BLaER1 treated with 17β-estradiol and CSF1 and Interleukin-3, amounts not matched to agents 10 nM and 100 nM (cell line): ENCODE measurements around the gene LRCH3.

Source experiments
- H3K27ac ChIP-seq, 11 experiments: shearing (Covaris generic); formaldehyde crosslinking; 2 replicates each; pipeline ENCODE4 v1.8.1; 2022
- H3K27me3 ChIP-seq, 11 experiments: shearing (Covaris generic); formaldehyde crosslinking; 2 replicates each; pipeline ENCODE4 v1.8.1; 2022
- H3K36me3 ChIP-seq, 11 experiments: shearing (Covaris generic); formaldehyde crosslinking; 2 replicates each; pipeline ENCODE4 v1.8.1; 2022
- H3K4me1 ChIP-seq, 10 experiments: shearing (Covaris generic); formaldehyde crosslinking; 2 replicates each; pipeline ENCODE4 v1.8.1; 2022
- H3K4me2 ChIP-seq, 11 experiments: shearing (Covaris generic); formaldehyde crosslinking; 2 replicates each; pipeline ENCODE4 v1.8.1; 2022
- H3K4me3 ChIP-seq, 10 experiments: shearing (Covaris generic); formaldehyde crosslinking; 2 replicates each; pipeline ENCODE4 v1.8.1; 2022
- H3K9ac ChIP-seq, 11 experiments: shearing (Covaris generic); formaldehyde crosslinking; 2 replicates each; pipeline ENCODE4 v1.8.1; 2022
- H3K9me3 ChIP-seq, 11 experiments: shearing (Covaris generic); formaldehyde crosslinking; replicated peaks in 1 of 11; 2 replicates each; pipeline ENCODE4 v1.8.1; 2022
- H4K20me1 ChIP-seq, 11 experiments: shearing (Covaris generic); formaldehyde crosslinking; 2 replicates each; pipeline ENCODE4 v1.8.1; 2022
- Cebpa-rat ChIP-seq, 11 experiments: shearing (Covaris generic); IDR thresholded peaks; 2 replicates each; pipeline ENCODE4 v1.8.1; 2022

LRCH3 gene

DNA sequence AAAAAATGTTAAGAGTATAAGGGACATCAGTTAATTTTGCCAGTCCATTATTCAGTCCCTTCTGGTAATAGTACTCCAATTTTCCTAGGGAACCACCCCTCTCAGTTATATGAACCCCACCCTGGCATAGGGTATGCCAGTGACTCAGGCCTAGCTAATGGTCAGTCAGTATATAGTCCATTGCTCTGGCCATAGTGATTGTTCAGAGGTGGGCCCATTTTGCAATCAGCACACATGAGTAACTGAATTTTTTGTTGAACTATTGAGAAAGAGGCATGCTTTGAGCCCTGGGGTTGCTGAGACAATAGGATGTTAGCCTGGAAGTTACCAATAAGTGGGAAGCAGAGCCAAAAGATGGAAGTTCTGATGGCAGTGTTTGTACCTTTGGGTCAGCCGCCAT lies 4.1 kb downstream of the LRCH3 start:
- Histone ChIP-seq H3K4me1 (peaks cover 30 to 55% (median 41%) of the 10 kb centered on the region in 10 experiments), H3K4me2 (peak overlapping the region in 1 of 11 experiments; percentile 14; a peak in 1 of 22 replicates), H4K20me1 (peaks cover 2 to 73% (median 28%) of the 10 kb centered on the region in 11 experiments; a peak in 16 of 22 replicates), H3K4me3 (no peak overlapping the region), H3K27ac (no peak overlapping the region), H3K36me3 (peaks cover 0 to 9% (median 0%) of the 10 kb centered on the region in 11 experiments; a peak in 2 of 22 replicates), H3K9me3 (no peaks in the 10 kb centered on the region), H3K27me3 (no peaks in the 10 kb centered on the region), H3K9ac (no peak overlapping the region)
- TF ChIP-seq Cebpa-rat (IDR thresholded peaks at IDR 0.05) = no peak

DNA sequence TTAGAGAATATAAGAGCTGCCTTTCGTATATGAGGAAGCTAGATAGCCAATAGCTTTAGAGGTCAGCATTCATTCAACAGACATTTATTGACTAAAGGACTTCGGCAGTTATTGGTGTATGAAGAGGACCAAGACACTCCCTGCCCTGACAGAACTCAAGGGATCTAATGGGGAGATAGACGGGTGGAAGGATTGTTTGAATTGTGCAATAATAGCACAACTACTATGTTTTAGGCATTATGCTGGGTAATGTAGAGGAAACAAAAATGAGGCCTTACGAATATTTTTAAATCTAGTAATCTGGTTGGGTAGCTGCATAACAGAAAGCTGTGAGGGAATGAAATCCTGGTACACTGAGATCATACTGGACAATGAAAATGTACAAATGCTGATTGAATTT lies 5.0 kb downstream of the LRCH3 start:
- no peaks in the 10 kb centered on the region for H3K27me3 ChIP-seq
- peaks cover 26 to 56% (median 38%) of the 10 kb centered on the region in 10 experiments for H3K4me1 ChIP-seq
- no peaks in the 10 kb centered on the region for H3K9me3 ChIP-seq
- H3K4me3 ChIP-seq = no peak overlapping the region
- peaks cover 0 to 10% (median 0%) of the 10 kb centered on the region in 11 experiments; a peak in 2 of 22 replicates for H3K36me3 ChIP-seq
- peak in 1 of 11 experiments; percentile 29; a peak in 1 of 22 replicates for TF ChIP-seq Cebpa-rat (IDR thresholded peaks at IDR 0.05)
- H3K4me2 ChIP-seq = no peak overlapping the region
- H4K20me1 ChIP-seq = peaks cover 4 to 82% (median 29%) of the 10 kb centered on the region in 11 experiments; a peak in 16 of 22 replicates
- H3K9ac ChIP-seq = no peak overlapping the region
- no peak overlapping the region for H3K27ac ChIP-seq

DNA sequence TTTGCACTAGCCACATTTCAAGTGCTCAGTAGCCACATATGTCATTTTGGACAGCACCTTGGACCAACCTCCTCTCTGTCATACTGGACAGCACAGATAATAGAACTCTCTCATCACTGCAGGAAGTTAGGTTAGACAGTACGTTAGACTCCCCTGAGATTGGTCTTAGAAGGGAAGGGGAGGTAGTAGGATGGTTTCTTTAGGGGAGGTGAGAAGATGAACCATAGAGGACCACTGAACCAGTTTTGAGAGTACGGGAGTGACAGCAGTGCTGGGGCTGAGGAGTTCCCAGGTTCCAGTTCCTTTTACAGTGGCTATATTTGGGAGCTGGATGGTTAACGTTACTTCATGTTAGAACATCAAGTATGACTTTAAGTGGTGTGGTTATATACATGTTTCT lies 7.8 kb downstream of the LRCH3 start:
- Histone ChIP-seq H3K36me3 (peaks cover 0 to 10% (median 0%) of the 10 kb centered on the region in 11 experiments; a peak in 3 of 22 replicates), H3K4me2 (peak overlapping the region; percentile 27 to 60 (median 40)), H4K20me1 (peaks cover 24 to 99% (median 51%) of the 10 kb centered on the region in 11 experiments; a peak in 19 of 22 replicates), H3K4me1 (peaks cover 25 to 58% (median 33%) of the 10 kb centered on the region in 10 experiments), H3K4me3 (no peak overlapping the region), H3K9ac (no peak overlapping the region), H3K27me3 (no peaks in the 10 kb centered on the region), H3K9me3 (no peaks in the 10 kb centered on the region), H3K27ac (no peak overlapping the region)
- TF ChIP-seq Cebpa-rat (IDR thresholded peaks at IDR 0.05) = no peak

DNA sequence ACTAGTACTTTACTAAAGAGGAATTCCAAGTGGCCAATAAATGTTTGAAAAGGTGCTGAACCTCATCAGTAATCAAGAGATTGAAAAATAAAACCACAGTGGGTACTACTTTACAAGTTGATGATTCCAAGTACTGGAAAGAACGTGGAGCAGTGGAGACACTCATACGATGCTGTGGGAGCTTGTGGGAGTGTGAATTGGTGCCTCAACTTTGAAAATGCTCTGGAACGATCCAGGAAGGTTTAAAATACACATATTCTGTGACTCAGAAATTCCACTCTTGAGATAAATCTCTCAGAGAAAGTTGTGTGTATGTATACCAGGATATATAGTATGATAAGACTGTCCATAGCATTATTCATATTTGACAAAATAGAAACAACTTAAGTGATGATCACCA lies 9.3 kb downstream of the LRCH3 start:
- Histone ChIP-seq H3K27me3 (no peaks in the 10 kb centered on the region), H3K9me3 (no peaks in the 10 kb centered on the region), H3K9ac (no peak overlapping the region), H3K4me1 (peaks cover 23 to 43% (median 30%) of the 10 kb centered on the region in 10 experiments), H4K20me1 (peaks cover 29 to 99% (median 55%) of the 10 kb centered on the region in 11 experiments; a peak in 19 of 22 replicates), H3K4me2 (no peak overlapping the region), H3K36me3 (peaks cover 0 to 13% (median 0%) of the 10 kb centered on the region in 11 experiments; a peak in 3 of 22 replicates), H3K27ac (no peak overlapping the region), H3K4me3 (no peak overlapping the region)
- no peak for TF ChIP-seq Cebpa-rat (IDR thresholded peaks at IDR 0.05)

DNA sequence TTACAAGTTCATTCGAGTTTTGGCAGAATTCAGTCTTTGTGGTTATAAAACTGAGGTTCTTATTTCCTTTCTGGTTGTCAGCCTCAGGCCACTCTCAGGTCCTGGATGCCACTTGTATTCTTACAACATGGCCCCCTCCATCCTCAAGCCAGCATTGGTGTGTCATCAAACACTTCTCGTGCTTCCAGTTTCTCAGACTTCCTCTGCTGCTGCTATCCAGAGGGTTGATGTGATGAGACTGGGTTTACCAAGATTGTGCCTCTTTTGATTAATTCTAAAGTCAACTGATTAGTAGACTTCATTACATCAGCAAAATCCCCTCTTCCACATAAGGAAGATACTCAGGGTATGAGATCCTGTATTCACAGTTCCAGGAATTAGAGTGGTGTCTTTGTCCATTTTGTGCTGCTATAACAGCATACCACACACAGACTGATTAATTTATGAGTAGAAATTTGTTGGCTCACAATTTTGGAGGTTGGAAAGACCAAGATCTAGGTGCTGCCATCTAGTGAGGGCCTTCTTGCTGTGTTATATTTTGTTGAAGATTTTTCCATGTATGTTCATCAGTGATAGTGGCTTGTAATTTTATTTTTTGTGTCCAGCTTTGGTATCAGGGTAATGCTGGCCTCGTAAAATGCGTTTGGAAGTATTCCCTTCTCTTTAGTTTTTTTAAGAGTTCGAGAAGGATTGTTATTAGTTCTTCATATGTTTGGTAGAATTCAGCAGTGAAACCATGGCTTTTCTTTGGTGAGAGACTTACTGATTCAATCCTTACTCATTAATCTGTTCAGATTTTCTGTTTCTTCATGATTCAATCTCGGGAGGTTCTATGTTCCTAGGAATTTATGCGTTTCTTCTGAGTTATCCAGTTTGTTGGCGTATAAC lies 11.1 kb downstream of the LRCH3 start:
- H3K4me1 ChIP-seq = peaks cover 23 to 42% (median 30%) of the 10 kb centered on the region in 10 experiments
- TF ChIP-seq Cebpa-rat (IDR thresholded peaks at IDR 0.05) = no peak
- peaks cover 29 to 95% (median 54%) of the 10 kb centered on the region in 11 experiments; a peak in 19 of 22 replicates for H4K20me1 ChIP-seq
- H3K36me3 ChIP-seq = peaks cover 0 to 25% (median 7%) of the 10 kb centered on the region in 11 experiments; a peak in 6 of 22 replicates
- no peaks in the 10 kb centered on the region for H3K27me3 ChIP-seq
- peak overlapping the region; percentile 1 to 68 (median 38); a peak in 18 of 22 replicates for H3K4me2 ChIP-seq
- peak overlapping the region in 5 of 11 experiments; percentile 1 to 23 (median 11); a peak in 4 of 22 replicates for H3K27ac ChIP-seq
- H3K9me3 ChIP-seq = no peaks in the 10 kb centered on the region
- H3K9ac ChIP-seq = 0 out of 22 replicates have a peak overlapping the region, but pooled peaks of 1 of the 11 experiments have one; percentile 32
- H3K4me3 ChIP-seq = no peak overlapping the region

DNA sequence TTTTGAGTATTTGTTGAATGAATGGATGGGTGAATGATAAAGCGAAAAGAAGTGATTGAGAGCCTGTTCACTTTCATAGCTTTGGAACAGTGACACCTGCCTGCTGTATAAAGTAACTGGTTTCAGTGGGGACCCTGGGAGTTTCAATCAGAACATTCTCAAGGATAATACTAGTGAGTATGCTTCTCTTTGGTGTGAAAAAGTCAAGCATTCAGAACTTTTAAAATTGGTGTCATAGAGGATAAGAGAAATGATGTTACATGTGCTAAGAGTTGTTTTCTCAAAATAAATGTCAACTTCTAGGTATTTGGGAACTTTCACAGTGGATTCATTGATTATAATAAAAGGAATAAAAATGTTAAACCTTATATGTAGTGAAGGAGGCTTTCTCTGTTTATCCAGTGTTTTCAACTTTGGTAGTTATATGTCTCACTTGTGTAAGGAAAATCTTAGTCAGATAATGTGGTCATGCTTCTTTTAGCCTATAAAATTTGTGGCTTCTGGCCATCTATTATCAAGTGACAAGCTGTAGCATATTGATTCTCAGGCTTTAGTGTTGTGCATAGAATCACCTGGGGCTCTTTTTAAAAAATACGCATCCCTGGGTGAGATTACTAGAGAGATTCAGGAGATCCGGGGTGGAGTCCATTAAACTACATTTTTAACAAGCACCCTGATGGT lies 11.9 kb downstream of the LRCH3 start:
- H3K9ac ChIP-seq = 0 out of 22 replicates have a peak overlapping the region, but pooled peaks of 1 of the 11 experiments have one; percentile 32
- no peak for TF ChIP-seq Cebpa-rat (IDR thresholded peaks at IDR 0.05)
- H3K4me2 ChIP-seq = no peak overlapping the region
- peaks cover 20 to 38% (median 27%) of the 10 kb centered on the region in 10 experiments for H3K4me1 ChIP-seq
- peaks cover 22 to 95% (median 48%) of the 10 kb centered on the region in 11 experiments; a peak in 19 of 22 replicates for H4K20me1 ChIP-seq
- H3K27me3 ChIP-seq = no peaks in the 10 kb centered on the region
- peaks cover 0 to 26% (median 7%) of the 10 kb centered on the region in 11 experiments; a peak in 6 of 22 replicates for H3K36me3 ChIP-seq
- H3K4me3 ChIP-seq = no peak overlapping the region
- no peak overlapping the region for H3K27ac ChIP-seq
- no peaks in the 10 kb centered on the region for H3K9me3 ChIP-seq

DNA sequence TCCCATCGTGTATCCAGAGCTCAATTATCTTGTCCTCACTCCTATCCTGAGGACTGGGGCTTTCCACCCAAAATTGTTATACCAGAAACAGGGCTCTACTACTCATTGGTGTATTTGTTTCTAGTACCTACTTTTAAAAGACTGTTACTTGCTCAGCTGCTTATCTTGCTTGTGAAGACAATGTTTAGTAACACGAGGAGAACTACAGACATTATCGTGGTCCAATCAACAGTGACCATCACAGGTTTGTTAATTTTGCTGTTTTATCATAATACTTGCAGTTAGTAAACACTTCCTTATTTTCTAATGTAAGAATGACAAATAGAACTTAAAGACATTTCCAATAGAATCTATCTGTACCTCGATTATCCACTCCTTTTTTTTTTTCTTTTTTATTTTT lies 13.5 kb downstream of the LRCH3 start:
- no peak overlapping the region for H3K27ac ChIP-seq
- H3K4me3 ChIP-seq = no peak overlapping the region
- peaks cover 13 to 36% (median 21%) of the 10 kb centered on the region in 10 experiments for H3K4me1 ChIP-seq
- H3K27me3 ChIP-seq = no peaks in the 10 kb centered on the region
- H3K9me3 ChIP-seq = no peaks in the 10 kb centered on the region
- no peak overlapping the region for H3K9ac ChIP-seq
- peaks cover 18 to 95% (median 48%) of the 10 kb centered on the region in 11 experiments; a peak in 18 of 22 replicates for H4K20me1 ChIP-seq
- H3K36me3 ChIP-seq = peaks cover 0 to 30% (median 5%) of the 10 kb centered on the region in 11 experiments; a peak in 6 of 22 replicates
- H3K4me2 ChIP-seq = no peak overlapping the region
- TF ChIP-seq Cebpa-rat (IDR thresholded peaks at IDR 0.05) = no peak

DNA sequence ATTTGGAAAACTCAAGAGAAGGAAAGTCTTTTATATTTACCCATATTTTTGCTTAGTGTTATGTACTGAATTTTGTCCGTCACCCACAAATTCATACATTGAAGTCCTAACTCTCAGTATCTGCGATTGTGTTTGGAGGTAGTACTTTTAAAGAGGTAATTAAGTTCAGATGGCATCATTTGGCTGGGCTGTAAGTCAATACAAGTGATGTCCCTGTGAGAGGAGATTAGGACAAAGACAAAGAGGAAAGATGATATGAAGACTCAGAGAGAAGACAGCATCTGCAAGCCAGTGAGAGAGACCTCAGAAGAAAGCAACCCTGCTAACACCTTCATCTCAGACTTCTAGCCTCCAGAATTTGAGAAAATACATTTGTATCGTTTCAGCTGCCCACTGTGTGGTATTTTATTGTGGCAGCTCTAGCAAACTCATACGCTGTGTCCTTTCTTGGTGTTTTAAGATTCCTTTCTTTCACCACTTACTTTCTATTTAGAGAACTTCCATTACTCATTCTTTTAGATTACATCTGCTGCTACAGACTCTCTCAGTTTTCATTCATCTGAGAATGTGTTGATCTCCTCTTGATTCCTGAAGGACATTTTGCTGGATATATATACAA lies 17.0 kb downstream of the LRCH3 start:
- no peak overlapping the region for H3K9ac ChIP-seq
- H3K27me3 ChIP-seq = no peaks in the 10 kb centered on the region
- no peak overlapping the region for H3K27ac ChIP-seq
- peaks cover 22 to 95% (median 41%) of the 10 kb centered on the region in 11 experiments; a peak in 17 of 22 replicates for H4K20me1 ChIP-seq
- TF ChIP-seq Cebpa-rat (IDR thresholded peaks at IDR 0.05) = no peak
- H3K4me1 ChIP-seq = peaks cover 6 to 22% (median 14%) of the 10 kb centered on the region in 10 experiments; a peak in 14 of 20 replicates
- H3K4me2 ChIP-seq = peak overlapping the region in 2 of 11 experiments; percentile 11 to 64; a peak in 1 of 22 replicates
- peaks cover 0 to 30% (median 7%) of the 10 kb centered on the region in 11 experiments; a peak in 9 of 22 replicates for H3K36me3 ChIP-seq
- H3K9me3 ChIP-seq = peaks cover 0 to 7% (median 0%) of the 10 kb centered on the region in 11 experiments; a peak in 5 of 22 replicates
- H3K4me3 ChIP-seq = no peak overlapping the region
